Uterus (tissue), 2 donors: ENCODE measurements around the gene CCDC185.

Source experiments
- POLR2A ChIP-seq, 2 donors: fragments of 450-650 bp; IDR thresholded peaks; one replicate each; pipeline ENCODE4 v1.6.1; 2016; ENCODE audit warnings: antibody characterized with exemption in 2 of 2, mild to moderate bottlenecking in 1 of 2, moderate library complexity in 1 of 2
- TF ChIP-seq, protein P1 (sequence below), 4 experiments: fragments of 200-600 bp in 2 of 4; fragments of 450-650 bp in 2 of 4; sonication (generic) in 2 of 4; IDR thresholded peaks; one replicate each; pipeline ENCODE4 v1.5.1; 2016 to 2019; ENCODE audit warnings: antibody characterized with exemption in 4 of 4, mild to moderate bottlenecking in 2 of 4, moderate library complexity in 1 of 4

DNA sequence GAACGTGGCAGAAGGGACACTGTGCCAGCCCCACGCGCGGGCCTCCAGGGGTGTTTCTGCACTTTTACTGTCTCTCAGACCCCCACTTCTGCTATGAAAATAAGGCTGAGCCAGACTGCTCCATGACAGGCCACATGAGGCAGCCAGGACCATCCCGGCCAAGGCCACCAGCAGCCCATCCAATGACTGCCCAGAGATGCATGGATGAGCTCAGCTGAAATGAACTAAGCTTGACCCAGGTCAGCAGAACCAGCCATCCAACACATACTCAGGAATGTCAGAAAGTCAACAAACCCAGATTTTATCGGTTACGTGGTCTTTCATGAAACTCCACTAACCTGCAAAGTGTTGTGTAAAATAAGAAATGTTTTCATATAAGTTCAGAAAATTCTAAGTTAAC lies 51.2 kb downstream of the CCDC185 start:
- TF ChIP-seq POLR2A (IDR thresholded peaks at IDR 0.05), result no peak
- TF ChIP-seq, protein P1, sequence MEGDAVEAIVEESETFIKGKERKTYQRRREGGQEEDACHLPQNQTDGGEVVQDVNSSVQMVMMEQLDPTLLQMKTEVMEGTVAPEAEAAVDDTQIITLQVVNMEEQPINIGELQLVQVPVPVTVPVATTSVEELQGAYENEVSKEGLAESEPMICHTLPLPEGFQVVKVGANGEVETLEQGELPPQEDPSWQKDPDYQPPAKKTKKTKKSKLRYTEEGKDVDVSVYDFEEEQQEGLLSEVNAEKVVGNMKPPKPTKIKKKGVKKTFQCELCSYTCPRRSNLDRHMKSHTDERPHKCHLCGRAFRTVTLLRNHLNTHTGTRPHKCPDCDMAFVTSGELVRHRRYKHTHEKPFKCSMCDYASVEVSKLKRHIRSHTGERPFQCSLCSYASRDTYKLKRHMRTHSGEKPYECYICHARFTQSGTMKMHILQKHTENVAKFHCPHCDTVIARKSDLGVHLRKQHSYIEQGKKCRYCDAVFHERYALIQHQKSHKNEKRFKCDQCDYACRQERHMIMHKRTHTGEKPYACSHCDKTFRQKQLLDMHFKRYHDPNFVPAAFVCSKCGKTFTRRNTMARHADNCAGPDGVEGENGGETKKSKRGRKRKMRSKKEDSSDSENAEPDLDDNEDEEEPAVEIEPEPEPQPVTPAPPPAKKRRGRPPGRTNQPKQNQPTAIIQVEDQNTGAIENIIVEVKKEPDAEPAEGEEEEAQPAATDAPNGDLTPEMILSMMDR (IDR thresholded peaks at IDR 0.05), result no peak
